OCI-M2 (cell line): ENCODE measurements around the gene SLC51B.
"Not testable (repeated sequence)": the region's sequence is repeated elsewhere in the genome, so short reads cannot be mapped to it uniquely, and the experiment has no call there.

Experiments
- DNase-seq: peaks from one replicate; lab custom pipeline; 2025; ENCODE audit not compliant: unreplicated experiment; lab: John Stamatoyannopoulos, UW

Gene SLC51B

DNA sequence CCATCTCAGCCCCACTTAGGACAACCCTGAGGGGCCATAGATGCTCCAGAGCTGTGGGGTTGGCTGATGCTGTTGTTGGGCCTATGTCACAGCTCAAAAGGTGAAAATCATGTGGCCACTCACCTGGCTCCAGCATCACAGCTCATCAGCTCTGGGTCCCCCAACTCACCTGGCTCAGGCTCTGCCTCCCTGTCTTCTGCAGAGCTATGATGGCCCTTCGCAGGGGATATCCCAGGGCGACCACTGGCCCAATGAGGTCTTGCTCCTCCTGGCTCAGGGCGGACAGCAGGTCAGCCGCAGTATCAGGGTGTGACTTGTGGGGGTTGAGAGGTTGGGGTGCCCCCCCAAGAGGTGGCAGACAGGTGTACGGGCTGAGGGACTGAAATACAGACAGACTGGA, 54.1 kb downstream of the SLC51B start:
- no peak for DNase-seq

DNA sequence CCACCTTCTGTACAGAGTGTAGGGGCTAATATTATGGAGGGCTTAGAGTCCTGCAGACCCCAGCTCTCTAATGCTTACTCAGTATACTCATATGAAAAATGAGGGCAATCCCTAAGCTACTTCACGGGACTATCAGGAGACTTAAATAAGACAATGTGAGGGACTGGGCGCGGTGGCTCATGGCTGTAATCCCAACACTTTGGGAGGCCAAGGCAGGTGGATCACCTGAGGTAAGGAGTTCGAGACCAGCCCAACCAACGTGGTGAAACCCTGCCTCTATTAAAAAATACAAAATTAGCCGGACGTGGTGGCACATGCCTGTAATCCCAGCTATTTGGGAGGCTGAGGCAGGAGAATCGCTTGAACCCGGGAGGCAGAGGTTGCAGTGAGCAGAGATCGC, 54.6 kb downstream of the SLC51B start:
- not testable (repeated sequence) for DNase-seq

DNA sequence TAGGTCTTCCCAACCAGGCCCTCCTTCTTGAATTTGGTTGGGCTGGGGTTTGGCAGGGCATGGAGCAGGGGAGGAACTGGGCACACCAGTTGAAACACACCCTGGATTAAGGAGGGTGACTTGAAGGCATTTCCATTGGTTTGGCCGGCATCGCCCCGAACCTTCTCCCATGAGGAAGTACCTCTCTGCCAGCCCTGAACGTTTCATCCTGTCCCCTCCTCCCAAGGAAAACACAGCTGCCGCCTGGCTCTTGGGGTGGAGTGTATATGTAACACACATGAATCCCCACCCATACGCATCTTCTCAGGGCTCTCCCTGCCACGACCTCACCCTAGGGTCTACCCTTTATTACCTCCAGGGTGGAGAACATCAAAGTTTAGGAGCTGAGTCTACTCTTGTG, 55.3 kb downstream of the SLC51B start:
- DNase-seq, result no peak

DNA sequence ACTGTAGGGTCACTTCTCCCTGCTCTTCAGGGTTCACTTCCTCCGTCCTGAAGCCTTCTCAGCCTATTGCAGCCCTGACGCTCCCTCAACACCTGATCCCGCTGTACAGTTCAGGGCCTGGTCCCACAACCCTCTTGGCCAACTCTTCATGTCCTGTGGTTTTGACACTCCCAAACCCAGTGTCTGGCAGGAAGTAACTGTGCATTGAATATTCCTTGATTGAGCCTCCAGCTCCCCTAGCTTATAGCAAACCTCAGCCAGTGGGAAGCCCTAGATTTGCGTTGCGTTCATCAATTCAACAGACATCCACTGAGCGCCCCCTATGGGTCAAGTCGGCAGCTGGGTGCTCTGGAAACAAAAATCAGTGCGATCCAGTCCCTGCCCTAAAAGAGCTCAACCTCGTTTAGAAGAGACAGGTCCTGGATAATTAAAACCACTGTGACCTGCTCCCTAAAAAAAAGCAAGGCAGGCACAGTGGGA, 56.3 kb downstream of the SLC51B start:
- no peak for DNase-seq

DNA sequence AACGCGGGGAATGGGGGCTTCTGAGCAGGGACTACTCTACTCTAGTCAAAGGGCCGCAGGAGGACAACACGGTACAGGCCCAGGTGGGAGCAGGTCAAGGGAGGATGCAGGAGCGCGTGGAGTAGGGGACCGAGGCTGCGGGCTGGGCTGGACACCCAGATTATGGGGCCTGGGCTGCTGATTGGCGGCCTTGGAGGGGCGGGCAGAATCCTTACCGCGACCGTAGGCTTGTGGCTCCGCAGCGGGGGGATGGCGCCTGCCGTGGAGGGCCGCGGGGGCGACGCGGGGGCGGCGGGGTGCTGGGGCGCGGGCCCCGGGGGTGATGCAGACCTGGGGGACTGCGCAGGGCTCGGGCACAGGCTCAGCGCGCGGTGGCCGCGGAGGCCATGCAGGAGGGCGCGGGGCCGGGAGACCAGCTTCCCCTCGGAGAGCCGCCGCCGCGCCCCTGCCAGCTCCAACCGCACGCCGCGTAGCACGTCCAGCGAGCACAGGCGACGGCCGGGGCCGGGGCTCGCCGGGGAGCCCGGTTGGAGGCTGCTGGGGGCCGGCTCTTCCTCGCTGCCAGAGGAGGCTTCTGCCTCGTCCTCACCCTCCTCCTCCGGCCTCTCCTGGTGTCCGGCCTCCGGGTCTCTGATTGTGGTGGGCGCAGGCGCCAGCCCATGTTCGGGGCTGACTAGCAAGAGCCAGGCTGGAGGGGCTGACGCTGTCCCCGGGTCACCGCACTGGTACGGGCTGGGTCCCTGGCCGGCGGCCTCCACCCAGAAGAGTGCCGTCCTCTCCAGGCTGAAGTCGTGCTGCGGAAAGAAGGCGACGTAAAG, 56.9 kb downstream of the SLC51B start:
- DNase-seq, result no peak

DNA sequence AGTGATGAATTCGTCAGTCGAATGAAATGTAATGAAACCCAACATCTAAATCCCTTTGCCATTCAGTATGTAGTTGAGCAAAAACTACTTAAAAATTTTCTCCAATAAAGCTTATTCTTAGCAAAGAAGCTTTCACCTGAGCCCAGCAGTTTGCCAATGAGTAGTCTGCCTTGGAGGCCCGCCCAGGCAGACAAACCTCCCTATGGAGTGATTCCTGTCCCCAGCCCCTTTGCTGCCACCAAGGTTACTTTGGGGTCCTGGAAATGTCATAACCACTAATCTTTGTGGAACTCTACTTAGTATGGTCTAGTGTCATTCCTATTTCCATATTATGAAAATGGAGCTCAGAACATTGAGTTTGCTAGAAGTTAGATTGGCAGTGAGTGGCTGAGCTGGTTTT, 57.7 kb downstream of the SLC51B start:
- no peak for DNase-seq
